ENCODE measurements around the gene IL31RA.

Gene IL31RA

GRCh38 chr5:55860288-55860687, 9.1 kb downstream of the IL31RA start:
- DNase-seq (ENCODE audit: low spot score), result no peak

DNA sequence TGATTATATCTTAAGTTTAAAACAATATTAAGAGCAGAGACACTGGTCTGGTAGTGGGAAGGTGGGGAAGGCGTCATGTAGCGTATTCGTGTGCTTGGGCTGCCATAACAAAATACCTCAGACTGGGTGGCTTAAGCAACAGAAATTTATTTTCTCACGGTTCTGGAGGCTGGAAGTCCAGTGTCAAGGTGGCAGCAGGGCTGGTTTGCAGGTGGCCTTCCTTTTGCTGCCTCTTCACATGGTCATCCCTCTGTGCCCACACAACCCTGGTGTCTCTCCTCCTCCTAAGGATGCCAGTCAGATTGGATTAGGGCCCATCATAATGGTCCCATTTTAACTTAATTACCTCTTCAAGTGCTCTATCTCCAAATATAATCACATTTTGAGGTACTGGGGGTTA, 9.6 kb downstream of the IL31RA start:
- DNase-seq (ENCODE audit: low spot score), result no peak

DNA sequence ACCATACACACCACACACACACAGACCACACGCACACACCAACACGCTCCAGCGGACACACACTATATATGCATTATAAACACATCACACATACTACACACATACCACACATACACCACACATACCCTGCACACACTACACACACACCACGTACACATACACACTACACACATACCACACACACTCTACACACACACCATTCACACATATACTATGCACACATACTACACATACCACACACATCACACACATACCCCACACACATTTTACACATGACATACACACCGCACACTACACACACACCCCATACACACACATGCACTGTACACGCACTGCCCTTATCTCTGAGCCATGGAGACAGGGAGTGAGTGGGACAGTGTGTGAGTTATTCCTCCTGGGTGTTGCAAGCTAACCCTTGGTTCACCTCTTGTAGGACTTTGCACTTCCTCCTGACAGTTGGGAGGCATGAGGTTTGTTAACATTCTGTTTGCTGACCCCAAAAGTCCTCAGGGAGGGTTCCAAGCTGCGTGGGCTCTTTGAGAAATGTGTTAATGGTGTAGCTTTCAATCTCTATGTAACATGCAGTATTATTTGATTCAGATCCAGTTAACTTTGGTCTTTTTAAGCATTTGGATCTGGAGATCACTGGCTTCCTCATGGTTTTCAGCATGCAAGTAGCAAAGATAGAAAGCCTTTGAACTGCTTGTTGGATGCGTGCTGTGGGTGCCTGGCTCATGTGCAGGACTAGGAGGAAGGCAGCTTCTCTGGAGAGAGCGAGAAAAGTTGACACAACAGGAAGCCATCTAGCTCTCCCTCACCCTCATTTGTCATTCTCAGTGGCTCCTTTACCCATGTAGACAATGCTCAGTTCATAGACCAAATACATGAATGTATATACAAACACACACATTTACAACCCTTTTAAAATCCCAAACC, 13.7 kb downstream of the IL31RA start:
- DNase-seq (ENCODE audit: low spot score), result no peak

DNA sequence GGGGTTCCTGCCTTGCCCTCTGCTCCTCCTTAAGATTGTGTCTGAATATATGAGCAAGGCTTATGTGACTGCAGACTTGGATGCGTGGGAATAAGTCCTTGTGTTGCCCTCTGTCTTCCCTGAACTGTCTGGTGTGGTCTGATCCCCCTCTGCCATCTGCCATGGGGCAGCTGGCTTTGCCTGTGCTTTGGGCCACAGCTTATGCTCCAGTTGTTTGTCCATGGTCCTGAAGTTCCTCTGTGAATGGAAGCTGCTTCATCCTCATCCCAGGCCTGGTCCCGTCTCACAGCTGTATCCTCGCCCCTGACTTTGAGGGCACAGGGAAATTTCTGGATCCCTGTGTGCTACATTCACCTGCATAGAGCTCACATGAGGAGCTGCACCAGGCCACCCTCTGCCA, 14.7 kb downstream of the IL31RA start:
- peak; percentile 26 for DNase-seq (ENCODE audit: low spot score)

DNA sequence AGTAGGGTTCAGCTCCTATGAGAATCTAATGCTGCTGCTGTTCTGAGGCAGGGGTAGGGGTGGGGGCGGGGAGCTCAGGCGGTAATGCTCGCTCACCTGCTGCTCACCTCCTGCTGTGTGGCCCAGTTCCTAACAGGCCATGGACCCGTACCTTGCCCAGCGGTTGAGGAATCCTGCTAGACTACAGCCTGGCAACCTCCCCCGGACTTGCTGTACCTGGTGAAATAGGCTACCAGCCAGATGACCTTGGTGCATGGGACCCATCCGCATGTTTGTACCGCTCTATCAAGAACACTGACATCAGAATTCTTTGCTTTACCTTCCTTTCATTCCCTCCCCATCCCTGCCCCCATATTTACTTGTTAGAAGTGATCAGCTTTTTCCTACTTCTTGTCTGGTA, 15.3 kb downstream of the IL31RA start:
- no peak for DNase-seq (ENCODE audit: low spot score)

DNA sequence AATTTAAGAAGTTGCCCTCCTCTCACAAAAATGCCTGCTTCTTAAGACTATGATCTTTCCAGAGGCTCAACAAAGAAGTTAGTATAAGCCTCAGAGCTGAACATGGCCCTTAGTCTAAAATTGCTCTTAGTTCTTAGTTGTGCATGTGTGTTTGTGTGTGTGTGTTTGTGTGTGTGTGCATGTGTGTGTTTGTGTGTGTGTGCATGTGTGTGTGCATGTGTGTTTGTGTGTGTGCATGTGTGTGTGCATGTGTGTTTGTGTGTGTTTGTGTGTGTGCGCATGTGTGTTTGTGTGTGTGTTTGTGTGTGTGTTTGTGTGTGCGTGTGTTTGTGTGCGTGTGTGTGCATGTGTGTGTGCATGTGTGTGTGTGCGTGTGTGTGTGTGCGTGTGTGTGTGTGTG, 15.8 kb downstream of the IL31RA start:
- DNase-seq (ENCODE audit: low spot score), result no peak

- peak; percentile 79 for DNase-seq (ENCODE audit: low spot score)
Observed at GRCh38 chr5:55868846-55869245, 17.7 kb downstream of the IL31RA start.

DNA sequence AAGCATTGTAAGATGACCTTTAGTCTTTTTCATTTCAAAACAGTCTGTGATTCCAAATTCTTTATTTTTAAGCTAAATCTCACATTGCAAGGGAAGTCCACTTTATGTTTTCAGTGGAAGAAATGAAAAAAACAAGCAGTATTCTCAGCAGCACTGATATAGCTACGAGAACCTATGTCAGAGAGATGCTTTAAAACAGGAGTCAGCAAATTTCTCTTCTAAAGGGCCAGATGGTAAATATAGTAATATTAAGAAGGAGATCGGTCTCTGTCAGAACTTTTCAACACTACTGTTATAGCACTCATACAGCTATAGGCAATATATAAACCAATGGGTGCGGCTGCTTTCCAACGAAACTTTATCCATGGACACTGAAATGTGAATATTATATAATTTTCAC, 18.7 kb downstream of the IL31RA start:
- DNase-seq (ENCODE audit: low spot score), result no peak

- no peak for DNase-seq (ENCODE audit: low spot score)
Observed at GRCh38 chr5:55873234-55873633, 22.1 kb downstream of the IL31RA start.

DNA sequence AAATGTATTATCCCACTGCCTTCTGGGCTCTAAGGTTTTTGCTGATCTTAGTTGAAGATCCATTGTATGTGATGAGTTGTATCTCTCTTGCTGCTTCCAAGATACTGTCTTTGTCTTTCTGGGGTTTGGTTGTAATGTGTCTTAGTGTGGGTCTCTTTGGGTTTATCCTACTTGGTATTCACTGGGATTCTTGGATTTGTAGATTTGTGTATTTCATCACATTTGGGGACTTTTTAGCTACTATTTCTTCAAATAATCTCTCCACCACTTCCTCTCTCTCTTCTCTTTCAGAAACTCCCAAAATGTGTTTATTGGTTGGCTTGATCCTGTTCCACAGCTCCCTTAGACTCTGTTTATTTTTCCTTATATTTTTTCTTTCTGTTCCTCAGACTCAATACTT, 26.5 kb downstream of the IL31RA start:
- DNase-seq (ENCODE audit: low spot score), result no peak

DNA sequence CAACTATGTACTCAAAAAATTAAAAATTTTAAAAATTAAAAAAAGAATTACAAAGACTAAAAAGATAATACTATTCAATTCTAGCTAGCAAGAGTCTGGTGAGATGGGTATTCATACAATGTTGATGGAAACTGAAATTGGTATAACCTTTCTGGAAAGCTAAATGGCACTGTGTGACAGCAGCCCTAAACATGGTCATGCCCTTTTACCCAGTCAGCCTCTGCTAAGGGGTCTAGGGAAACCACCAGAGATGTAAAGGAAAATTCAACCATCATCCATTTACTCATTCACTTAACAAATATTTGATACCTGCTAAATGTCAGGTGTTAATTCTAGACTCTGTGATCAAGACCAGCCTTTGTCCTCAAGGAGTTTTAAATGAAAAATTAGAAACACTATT, 29.3 kb downstream of the IL31RA start:
- no peak for DNase-seq (ENCODE audit: low spot score)

DNA sequence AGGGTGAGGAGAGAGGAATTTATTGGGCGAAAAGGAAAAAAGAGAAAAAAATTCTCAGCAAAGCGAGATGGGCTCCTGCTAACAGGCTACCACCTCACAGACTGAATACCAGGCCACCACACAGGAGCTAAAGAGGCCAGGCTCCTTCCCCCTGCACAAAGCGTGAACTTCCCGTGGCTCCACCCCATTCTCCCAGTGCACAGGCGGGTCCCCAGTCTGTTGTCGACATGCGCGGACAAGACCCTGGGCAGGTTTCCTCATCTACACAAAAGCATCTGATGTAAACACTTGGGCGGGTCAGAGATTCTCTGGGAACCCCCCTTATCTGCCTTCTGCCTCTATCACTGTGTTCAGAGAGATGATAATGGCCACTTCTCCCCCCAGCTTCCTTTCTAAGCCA, 34.2 kb downstream of the IL31RA start:
- no peak for DNase-seq (ENCODE audit: low spot score)

DNA sequence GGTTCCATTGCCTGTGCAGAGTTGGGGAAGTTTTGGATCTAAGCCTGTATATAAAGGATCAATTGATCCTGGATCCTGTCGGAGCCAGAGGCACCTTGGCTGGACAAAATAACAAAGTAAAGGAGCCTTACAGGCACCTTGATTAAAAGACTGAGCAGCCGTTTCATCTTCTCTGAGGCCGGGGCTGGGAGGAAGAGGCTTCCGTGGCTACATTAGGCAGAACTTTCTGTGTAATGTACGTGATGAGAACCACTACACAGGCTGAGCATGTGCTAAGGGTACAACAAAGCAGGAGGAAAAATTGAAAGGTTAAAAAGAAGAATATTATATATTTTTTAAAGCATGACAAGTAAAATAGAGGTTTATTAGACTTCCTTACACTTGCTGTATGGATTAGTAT, 37.0 kb downstream of the IL31RA start:
- no peak for DNase-seq (ENCODE audit: low spot score)

GRCh38 chr5:55892479-55892878, 41.3 kb downstream of the IL31RA start:
- DNase-seq (ENCODE audit: low spot score), result no peak

DNA sequence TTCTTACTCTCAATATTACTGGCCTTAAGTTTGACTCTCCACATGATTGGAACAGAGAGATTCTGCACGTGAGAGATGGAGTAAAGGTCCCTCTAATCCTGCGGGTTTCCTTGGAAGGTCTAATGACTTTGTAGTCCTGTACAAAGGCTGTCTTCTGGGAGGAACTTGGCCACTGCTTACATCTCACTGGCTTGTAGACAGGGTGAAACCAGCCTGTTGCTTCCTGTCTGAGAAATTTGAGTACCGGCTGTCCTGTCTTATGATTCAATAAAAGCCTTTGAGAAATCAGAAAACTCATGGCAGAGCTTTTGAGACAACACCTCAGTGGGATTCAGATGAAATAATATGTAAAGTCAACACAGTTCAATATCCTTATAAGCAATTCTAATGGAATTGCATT, 43.0 kb downstream of the IL31RA start:
- no peak for DNase-seq (ENCODE audit: low spot score)

DNA sequence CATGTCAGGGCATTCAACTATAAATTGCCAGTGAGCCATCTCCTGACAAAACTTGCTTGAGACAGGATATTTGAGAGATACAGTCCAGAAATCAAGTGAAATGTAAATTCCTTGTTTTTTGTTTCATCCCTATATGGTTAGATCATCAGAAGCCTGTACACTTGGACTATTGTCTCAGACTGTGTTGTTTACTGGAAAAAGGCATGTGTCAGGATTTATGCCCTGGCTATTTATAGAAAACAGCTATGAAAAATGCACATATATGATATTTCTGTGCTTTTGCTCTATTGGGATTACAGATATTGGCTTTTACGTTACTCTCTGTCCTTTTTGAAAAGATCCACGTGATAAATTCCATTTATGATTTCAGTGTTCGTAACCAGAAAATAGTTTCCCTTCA, 44.2 kb downstream of the IL31RA start:
- DNase-seq (ENCODE audit: low spot score), result no peak

- DNase-seq (ENCODE audit: low spot score), result no peak
Observed at GRCh38 chr5:55896238-55896637, 45.1 kb downstream of the IL31RA start.

DNA sequence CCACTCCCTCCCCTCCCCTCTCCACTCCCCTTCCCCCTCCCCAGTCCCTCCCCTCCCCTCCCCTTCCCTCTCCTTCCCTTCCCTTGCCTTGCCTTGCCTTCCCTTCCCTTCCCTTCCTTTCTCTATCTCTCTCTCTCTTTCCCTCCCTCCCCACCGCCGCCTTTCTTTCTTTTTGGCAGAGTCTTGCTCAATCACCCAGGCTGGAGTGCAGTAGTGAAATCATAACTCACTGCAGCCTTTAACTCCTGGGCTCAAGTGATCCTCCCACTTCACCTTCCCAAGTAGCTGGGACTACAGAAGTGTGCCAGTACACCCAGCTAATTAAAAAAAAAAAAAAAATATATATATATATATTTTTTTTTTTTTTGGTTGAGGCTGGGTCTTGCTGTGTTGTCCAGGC, 45.5 kb downstream of the IL31RA start:
- no peak for DNase-seq (ENCODE audit: low spot score)

DNA sequence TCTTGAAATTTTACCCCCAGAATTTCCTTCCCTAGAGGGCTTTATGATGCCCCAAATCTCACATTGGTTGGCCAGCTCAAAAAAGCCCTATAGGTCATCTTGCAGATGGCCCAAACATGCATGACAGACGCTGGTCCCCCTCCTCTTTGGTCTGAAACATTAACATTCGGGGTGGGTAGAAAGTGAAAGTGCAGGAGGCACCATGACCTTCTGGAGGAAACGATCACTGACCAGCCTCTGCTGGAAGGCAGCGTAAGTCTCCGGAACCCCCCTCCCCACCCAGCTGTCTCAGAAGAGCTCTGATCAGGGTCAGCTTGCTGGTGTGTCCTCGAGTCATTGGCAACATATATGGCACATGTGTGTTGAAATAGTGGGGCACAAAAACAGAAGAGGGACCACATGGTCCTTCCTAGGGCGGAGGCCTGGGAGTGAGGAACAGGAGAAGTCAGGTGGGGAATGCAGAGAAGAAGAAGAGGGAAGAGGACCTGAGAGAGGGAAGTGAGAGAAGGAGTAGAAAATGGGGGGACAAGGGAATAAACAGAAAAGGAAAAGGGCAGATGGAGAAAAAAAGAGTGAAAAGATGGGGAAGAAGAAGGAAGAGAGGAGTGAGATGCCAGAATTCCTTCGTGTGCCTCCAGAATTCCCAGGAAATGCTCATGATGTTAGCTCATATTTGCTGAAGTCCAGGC, 46.2 kb downstream of the IL31RA start:
- DNase-seq (ENCODE audit: low spot score), result no peak

DNA sequence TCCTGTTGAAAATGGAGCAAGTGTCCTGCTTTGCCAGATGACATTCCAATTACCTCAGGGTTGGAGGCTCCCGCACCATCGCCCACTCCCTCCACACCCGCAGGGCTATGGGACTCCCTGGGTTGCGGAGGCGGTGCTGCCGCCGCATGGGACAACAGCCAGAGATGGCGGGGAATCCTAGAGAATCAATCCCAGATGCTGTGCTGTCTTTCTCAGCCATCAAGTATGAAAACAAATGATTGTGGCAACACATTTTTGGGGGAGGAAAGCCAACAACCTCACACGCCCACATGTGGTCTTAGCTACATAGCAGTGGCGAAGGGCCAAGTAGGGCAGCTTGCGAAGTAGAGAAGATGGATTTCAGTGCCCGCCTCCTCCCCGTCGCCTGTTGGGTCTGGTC, 46.7 kb downstream of the IL31RA start:
- peak; percentile 82 for DNase-seq (ENCODE audit: low spot score)

DNA sequence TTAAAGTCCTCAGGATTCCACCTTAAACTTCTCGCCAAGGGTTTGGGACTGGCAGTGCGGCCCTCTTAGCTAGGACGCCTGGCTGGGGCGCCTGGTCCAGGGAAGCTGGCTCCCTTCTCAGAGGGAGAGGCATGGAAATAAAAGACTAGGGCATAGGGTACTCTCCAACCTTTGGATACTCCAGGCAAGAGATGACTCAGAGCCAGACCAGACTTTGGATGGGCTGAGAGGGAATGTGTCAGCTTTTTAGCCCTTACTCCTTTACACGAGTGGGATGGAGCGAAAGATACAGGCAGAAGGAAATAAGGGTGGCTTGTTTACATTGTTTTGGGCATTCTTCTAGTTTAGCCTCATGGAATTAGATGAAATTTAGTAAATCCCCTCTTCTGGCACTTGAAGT, 48.2 kb downstream of the IL31RA start:
- peak; percentile 31 for DNase-seq (ENCODE audit: low spot score)

GRCh38 chr5:55900068-55900467, 48.9 kb downstream of the IL31RA start:
- DNase-seq (ENCODE audit: low spot score), result no peak

DNA sequence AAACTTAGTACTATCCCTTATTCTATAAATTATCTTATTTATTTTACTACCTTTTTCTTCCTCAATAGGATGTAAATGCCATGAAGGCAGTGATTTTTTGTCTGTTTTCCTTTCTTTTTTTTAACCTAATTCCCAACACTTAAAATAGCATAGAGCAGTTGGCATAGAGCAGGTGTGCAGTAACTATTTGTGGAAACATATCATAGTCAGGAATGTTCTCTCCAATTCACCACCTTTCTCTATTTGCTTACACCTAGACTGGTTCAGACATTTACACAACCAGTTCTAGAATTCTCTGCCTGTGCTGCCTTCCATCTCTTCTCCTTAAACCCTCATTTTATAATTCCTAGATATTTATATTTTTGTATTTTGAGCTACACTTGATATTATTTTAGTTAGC, 49.6 kb downstream of the IL31RA start:
- no peak for DNase-seq (ENCODE audit: low spot score)

DNA sequence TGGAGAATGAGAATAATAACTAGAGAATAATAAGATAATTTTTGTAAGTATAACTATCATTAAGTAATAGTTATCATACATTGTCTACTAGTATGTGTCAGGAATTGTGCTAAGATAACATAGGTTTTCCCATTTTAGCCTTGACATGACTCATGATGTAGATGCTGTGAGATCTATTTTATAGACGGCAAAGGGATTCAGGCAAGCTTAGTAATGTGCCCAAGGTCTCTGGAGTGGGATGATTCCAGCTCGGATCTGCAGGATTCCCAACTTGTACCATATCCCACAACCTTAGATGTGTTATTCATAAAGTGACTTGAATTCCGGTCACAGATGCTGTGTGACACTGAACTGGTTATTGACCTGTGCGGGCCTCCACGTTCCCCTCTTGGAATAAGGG, 51.5 kb downstream of the IL31RA start:
- DNase-seq (ENCODE audit: low spot score), result no peak
